Kidney (tissue), 14 donors: ENCODE data around the gene NRCAM. TPM values are rescaled to one million over a fixed set of nuclear protein-coding genes. Genes with fewer than 3 reads are reported as not detected.

Experiments
- DNase-seq, 5 donors: peaks; one replicate each; pipeline ENCODE4 v3.0.0-alpha.2; 2013 to 2020
- FAIRE-seq: peaks from 2 replicates; lab custom pipeline; 2012; peaks lifted over from hg19 to GRCh38; lab: Jason Lieb, UNC
- H3K27ac ChIP-seq, 2 donors: one replicate each; pipeline ENCODE4 v1.7.0; 2013; ENCODE audit warnings: low read depth in 2 of 2, low read length in 2 of 2, inconsistent platforms in 1 of 2
- H3K27me3 ChIP-seq: one replicate; pipeline ENCODE4 v1.7.1; 2013; ENCODE audit warnings: low read length, inconsistent platforms; ENCODE audit not compliant: control insufficient read depth, insufficient read depth
- H3K36me3 ChIP-seq, 3 donors: one replicate each; pipeline versions ENCODE4 v1.7.0 to v1.7.1; 2013; ENCODE audit warnings: low read length in 3 of 3, control low read depth in 1 of 3, inconsistent platforms in 1 of 3; ENCODE audit not compliant: insufficient read depth in 3 of 3, control insufficient read depth in 2 of 3
- H3K4me1 ChIP-seq, 3 donors: one replicate each; pipeline versions ENCODE4 v1.7.0 to v1.7.1; 2013; ENCODE audit warnings: low read length in 3 of 3, inconsistent platforms in 1 of 3, low read depth in 1 of 3; ENCODE audit not compliant: control insufficient read depth in 2 of 3, insufficient read depth in 2 of 3
- H3K4me3 ChIP-seq, 3 donors: one replicate each; pipeline versions ENCODE4 v1.7.0 to v1.8.1; 2013; ENCODE audit warnings: low read length in 3 of 3, control low read depth in 1 of 3, inconsistent platforms in 1 of 3
- H3K9ac ChIP-seq, 3 donors: one replicate each; pipeline versions ENCODE4 v1.7.0 to v1.7.1; 2013; ENCODE audit warnings: low read length in 3 of 3, control low read depth in 1 of 3, inconsistent platforms in 1 of 3
- H3K9me3 ChIP-seq, 3 donors: one replicate each; pipeline versions ENCODE4 v1.7.0 to v1.7.1; 2013; ENCODE audit warnings: low read length in 3 of 3, control low read depth in 1 of 3, inconsistent platforms in 1 of 3; ENCODE audit not compliant: control insufficient read depth in 2 of 3, insufficient read depth in 1 of 3
- intact Hi-C: fragments of 100-400 bp; cut with DNase I; formaldehyde crosslinking; loops from one replicate; pipeline ENCODE4 v1.11.1; 2022
- polyA plus RNA-seq: library from polyadenylated mRNA; stranded (reverse); fragments of 350-450 nt; fragmentation: Illumina TruSeq; extraction: RNeasy Lipid Tissue Mini Kit (QIAGEN cat#74804); gene quantifications from one replicate; pipeline ENCODE4 v1.2.3, GENCODE V29; 2014; ENCODE audit warnings: low read depth, low replicate concordance; ENCODE audit not compliant: insufficient read depth
- total RNA-seq: library from RNA; stranded (reverse); fragmentation: NEBNext Ultra II Directional; extraction: Animal tissue kit (Norgen Biotek cat#: 25700); gene quantifications from one replicate; pipeline ENCODE4 v1.2.1, GENCODE V29; 2021
- TF ChIP-seq, protein P1 (sequence below): IDR thresholded peaks from 3 replicates; pipeline ENCODE4 v1.5.1; 2012; ENCODE audit warnings: mild to moderate bottlenecking, moderate library complexity, borderline replicate concordance; ENCODE audit not compliant: insufficient read depth; ENCODE audit errors: extremely low read depth
- donor health status: control.
- donor health status: control.
- donor health status: control.
- donor health status: control.
- donor health status: control.
- donor health status: DM: yes; HTN: yes; CAD: no.
- donor health status: Normal renal cell carcinoma (clear cell type).

NRCAM gene
- total and polyA plus RNA-seq, 2 donors from 2014 or later, result 16.8 to 20.6 TPM

DNA sequence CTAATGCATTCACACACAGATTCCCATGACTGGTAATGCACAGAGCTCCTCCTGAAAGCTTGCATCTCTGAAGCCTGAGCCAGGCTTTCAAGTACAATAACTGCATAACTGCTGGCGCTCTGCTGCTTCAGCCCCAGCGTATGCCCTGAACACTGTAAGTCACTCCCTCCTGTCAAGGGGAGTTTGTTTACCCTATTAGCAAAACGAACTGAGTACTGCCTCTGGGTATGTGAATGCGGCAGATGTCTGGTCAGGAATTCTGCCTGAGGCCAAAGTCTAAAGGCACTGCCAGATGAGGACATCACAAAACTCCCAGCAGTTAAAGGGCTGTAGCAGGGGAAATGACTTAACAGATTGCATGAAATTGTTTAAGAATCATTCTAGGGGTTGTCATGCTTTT is 97.7 kb downstream of the NRCAM start:
- H3K36me3 ChIP-seq, result no peaks in the 10 kb centered on the region
- DNase-seq (peak in 4 of 5 donors; percentile 50 to 81 (median 62)), FAIRE-seq (no peak)
- H3K4me3 ChIP-seq, result no peak overlapping the region
- no peaks in the 10 kb centered on the region for H3K27me3 ChIP-seq
- TF ChIP-seq, protein P1, sequence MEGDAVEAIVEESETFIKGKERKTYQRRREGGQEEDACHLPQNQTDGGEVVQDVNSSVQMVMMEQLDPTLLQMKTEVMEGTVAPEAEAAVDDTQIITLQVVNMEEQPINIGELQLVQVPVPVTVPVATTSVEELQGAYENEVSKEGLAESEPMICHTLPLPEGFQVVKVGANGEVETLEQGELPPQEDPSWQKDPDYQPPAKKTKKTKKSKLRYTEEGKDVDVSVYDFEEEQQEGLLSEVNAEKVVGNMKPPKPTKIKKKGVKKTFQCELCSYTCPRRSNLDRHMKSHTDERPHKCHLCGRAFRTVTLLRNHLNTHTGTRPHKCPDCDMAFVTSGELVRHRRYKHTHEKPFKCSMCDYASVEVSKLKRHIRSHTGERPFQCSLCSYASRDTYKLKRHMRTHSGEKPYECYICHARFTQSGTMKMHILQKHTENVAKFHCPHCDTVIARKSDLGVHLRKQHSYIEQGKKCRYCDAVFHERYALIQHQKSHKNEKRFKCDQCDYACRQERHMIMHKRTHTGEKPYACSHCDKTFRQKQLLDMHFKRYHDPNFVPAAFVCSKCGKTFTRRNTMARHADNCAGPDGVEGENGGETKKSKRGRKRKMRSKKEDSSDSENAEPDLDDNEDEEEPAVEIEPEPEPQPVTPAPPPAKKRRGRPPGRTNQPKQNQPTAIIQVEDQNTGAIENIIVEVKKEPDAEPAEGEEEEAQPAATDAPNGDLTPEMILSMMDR, result no peak
- H3K9me3 ChIP-seq, result no peaks in the 10 kb centered on the region
- intact Hi-C loops, result no loop called here
- H3K27ac ChIP-seq, result no peak overlapping the region
- no peak overlapping the region for H3K9ac ChIP-seq
- peaks cover 0 to 6% (median 0%) of the 10 kb centered on the region in 3 donors for H3K4me1 ChIP-seq

DNA sequence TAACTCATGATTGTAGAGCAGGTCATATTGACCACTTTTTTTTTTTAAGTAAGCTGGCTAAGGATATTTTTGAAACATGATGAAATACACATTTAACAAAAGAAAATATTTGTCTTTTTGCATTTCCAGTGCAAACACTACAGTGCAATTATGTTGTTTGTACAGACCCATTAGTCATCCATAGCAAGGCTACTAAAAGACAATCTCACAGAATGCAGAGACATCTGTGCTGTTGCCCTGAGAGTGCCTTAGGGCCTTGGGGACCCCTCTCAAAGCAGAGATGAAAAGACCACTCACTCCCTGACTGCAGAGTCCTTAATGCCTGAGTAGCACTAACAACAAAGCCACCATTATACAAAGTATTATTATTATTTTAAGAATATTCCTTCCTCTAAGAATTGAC is 104.5 kb downstream of the NRCAM start:
- H3K27me3 ChIP-seq, result no peaks in the 10 kb centered on the region
- H3K9ac ChIP-seq, result no peak overlapping the region
- intact Hi-C loops, result no loop called here
- no peaks in the 10 kb centered on the region for H3K4me1 ChIP-seq
- no peaks in the 10 kb centered on the region for H3K36me3 ChIP-seq
- H3K27ac ChIP-seq, result no peak overlapping the region
- TF ChIP-seq, protein P1, result no peak
- H3K9me3 ChIP-seq, result no peaks in the 10 kb centered on the region
- no peak for DNase-seq
- no peak for FAIRE-seq
- no peak overlapping the region for H3K4me3 ChIP-seq

DNA sequence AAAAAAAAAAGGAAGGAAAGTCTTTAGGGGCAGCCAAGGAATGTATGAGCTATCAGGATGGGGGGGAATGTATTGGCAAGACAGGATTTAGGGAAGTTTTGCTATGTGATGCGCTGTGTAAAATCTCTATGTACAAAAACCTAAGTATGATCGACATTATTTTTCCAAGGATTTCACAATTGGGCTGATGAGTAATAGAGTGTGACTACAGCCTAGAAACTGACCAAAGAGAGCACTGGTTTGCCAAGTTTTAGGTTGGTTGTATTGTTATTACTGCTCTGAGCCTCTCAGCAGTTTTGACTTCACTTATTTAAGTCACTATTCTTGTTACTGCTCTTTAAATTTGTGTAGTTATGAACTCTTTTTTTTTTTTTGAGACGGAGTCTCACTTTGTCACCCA is 107.3 kb downstream of the NRCAM start:
- FAIRE-seq, result no peak
- no peak for DNase-seq
- H3K9ac ChIP-seq, result no peak overlapping the region
- TF ChIP-seq, protein P1, result no peak
- H3K27me3 ChIP-seq, result no peaks in the 10 kb centered on the region
- H3K27ac ChIP-seq, result no peak overlapping the region
- intact Hi-C loops, result no loop called here
- no peak overlapping the region for H3K4me3 ChIP-seq
- H3K9me3 ChIP-seq, result no peaks in the 10 kb centered on the region
- H3K36me3 ChIP-seq, result no peaks in the 10 kb centered on the region
- H3K4me1 ChIP-seq, result no peaks in the 10 kb centered on the region

DNA sequence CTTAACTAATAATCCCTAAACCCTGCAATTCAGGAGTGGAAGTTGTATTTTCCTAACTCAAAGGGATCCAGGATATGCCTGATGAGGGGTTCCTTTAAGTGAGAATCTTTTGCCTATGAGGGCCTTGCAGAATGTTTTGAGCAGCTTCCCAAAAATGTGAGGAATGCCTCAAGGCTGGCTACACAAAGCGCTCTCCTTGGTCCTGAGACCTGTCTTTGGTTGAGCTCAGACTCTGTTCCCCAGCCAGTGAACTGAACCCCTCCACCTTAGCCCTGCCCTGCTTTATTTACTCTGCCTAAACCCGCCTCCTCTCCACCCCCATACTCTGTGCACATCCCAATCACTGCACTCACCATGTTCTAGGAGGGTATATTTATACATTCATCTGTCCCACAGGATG is 108.6 kb downstream of the NRCAM start:
- Histone ChIP-seq H3K27ac (no peak overlapping the region), H3K9ac (no peak overlapping the region), H3K4me1 (no peaks in the 10 kb centered on the region), H3K9me3 (no peaks in the 10 kb centered on the region), H3K4me3 (no peak overlapping the region), H3K27me3 (no peaks in the 10 kb centered on the region), H3K36me3 (no peaks in the 10 kb centered on the region)
- intact Hi-C loops, result no loop called here
- TF ChIP-seq, protein P1, result no peak
- DNase-seq (peak in 3 of 5 donors; percentile 54 to 78 (median 68)), FAIRE-seq (no peak)
